ENCODE results near the gene RCOR3. TPM values are rescaled to one million over a fixed set of nuclear protein-coding genes. Genes with fewer than 3 reads are reported as not detected.
"Not testable (repeated sequence)": the region's sequence is repeated elsewhere in the genome, so short reads cannot be mapped to it uniquely, and the experiment has no call there.

RCOR3 gene
- total RNA-seq (2012; rRNA removed), result 13.3 and 16.0 TPM in 2 replicates

DNA sequence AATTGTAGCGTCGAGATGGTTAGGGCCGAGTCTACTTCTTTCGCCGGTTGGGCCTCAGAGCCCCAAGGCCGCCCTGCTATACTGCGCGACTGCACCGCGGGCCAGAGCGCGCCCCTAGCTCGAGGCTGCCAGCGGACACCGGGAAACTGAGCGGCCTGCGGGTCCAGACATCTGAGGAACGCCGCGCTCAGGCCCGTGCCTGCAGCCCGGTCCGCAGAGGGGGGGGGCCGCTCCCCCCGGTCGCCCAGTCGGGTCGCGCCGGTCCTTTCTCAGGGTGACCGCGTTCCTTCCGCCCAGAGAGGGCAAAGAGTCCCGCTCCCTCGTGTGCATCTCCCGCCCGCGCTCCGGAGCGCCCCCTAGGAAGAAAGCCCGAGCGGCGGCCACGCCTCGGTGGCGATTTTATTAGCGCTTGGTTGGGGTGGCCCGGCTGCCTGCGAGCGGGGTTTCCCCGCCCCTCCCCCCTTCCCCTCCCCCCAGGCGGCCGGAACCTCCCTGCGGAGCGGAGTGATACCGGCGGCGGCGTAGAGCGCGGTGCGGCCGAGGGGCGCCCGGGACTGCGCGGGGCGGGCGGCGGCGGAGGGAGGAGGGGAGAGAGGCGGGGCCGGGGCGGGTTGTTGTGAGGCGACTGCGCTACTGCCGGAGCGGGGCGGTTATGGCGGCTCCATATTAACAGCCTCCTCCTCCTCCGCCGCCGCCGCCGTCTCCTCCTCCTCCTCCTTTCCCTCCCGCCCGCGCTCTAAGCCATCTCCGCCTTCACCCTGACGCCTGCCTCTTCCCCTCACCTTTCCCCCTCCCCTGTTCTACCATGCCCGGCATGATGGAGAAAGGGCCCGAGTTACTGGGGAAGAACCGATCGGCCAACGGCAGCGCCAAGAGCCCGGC lies at the start of gene RCOR3:
RCOR3 (plus strand) TSS at position 611 of the 882 bp plus-strand sequence; CDS start at position 806, 195 bp downstream.
- peak within 1 kb of the TSS; percentile 96 for H3K4me2 ChIP-seq (ENCODE audit: low read length)
- H3K9me3 ChIP-seq (replicated peaks; ENCODE audit: low read length), result no peaks in the 10 kb centered on the region
- H3K9ac ChIP-seq (ENCODE audit: low read depth, low read length), result peak within 1 kb of the TSS; percentile 98
- H3K27me3 ChIP-seq (ENCODE audit: control insufficient read depth, insufficient read depth, low read length), result no peaks in the 10 kb centered on the region
- H3K4me3 ChIP-seq (ENCODE audit: low read length), result peak within 1 kb of the TSS; percentile 100
- H3K4me1 ChIP-seq (ENCODE audit: control insufficient read depth, insufficient read depth, low read length), result peaks cover 17% of the 10 kb centered on the region
- no peaks in the 10 kb centered on the region for H3K36me3 ChIP-seq (ENCODE audit: insufficient read depth, low read length)

DNA sequence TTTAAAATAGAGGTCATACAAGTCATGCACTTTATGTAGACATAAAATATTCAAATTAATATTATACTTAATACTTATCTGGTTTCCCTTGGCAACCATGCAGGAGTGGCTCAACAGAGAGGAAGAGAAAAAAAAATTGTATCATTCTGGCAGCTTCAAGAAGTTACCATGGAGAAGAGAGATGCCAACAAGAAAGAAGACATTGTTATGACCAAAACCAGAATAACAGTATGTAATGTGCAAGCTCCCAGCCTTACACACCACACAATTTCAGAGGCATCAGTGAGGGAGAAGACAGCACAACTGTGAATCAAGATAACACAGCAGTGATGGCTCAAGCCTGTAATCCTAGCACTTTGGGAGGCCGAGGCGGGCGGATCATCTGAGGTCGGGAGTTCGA lies 49.1 kb upstream of the RCOR3 start:
- H3K4me1 ChIP-seq (ENCODE audit: control insufficient read depth, insufficient read depth, low read length), result no peaks in the 10 kb centered on the region
- H3K9ac ChIP-seq (ENCODE audit: low read depth, low read length), result no peak overlapping the region
- no peaks in the 10 kb centered on the region for H3K36me3 ChIP-seq (ENCODE audit: insufficient read depth, low read length)
- H3K4me2 ChIP-seq (ENCODE audit: low read length), result no peak overlapping the region
- no peak overlapping the region for H3K4me3 ChIP-seq (ENCODE audit: low read length)
- H3K9me3 ChIP-seq (replicated peaks; ENCODE audit: low read length), result no peaks in the 10 kb centered on the region
- no peaks in the 10 kb centered on the region for H3K27me3 ChIP-seq (ENCODE audit: control insufficient read depth, insufficient read depth, low read length)

DNA sequence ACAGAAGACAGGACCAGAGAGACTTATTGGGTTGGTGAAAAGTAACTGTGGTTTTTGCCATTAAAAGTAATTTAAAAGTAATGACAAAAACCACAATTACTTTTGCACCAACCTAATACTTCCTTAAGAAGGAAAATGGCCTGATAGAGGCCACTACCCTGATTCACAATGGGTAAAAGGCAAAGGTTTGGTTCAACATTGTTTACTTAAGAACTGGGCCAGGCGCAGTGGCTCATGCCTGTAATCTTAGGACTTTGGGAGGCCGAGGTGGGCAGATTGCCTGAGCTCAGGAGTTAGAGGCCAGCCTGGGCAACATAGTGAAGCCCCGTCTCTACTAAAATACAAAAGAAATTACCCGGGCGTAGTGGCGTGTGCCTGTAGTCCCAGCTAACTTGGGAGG lies 48.2 kb upstream of the RCOR3 start:
- Histone ChIP-seq H3K4me3 (ENCODE audit: low read length) (no peak overlapping the region), H3K27me3 (ENCODE audit: control insufficient read depth, insufficient read depth, low read length) (no peaks in the 10 kb centered on the region), H3K36me3 (ENCODE audit: insufficient read depth, low read length) (no peaks in the 10 kb centered on the region), H3K9me3 (replicated peaks; ENCODE audit: low read length) (no peaks in the 10 kb centered on the region), H3K4me1 (ENCODE audit: control insufficient read depth, insufficient read depth, low read length) (no peaks in the 10 kb centered on the region), H3K9ac (ENCODE audit: low read depth, low read length) (no peak overlapping the region), H3K4me2 (ENCODE audit: low read length) (no peak overlapping the region)

DNA sequence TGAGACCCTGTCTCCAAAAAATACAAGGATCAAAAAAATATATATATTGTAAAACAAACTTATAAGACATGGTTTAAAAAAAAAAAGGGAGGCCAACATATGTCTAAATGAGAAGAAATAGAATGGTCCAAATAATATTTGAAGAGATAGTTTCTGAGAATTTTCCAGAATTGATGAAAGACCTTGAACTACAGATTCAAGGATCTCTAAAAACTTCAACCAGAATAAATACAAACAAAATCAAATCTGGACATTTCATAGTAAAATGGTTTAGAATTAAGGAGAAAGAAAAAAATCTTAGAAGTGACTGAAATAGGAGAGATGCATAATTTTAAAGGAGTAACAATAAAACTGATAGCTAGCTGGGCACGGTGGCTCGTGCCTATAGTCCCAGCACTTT lies 45.5 kb upstream of the RCOR3 start:
- H3K27me3 ChIP-seq (ENCODE audit: control insufficient read depth, insufficient read depth, low read length), result peaks cover 2% of the 10 kb centered on the region
- H3K9ac ChIP-seq (ENCODE audit: low read depth, low read length), result no peak overlapping the region
- H3K4me1 ChIP-seq (ENCODE audit: control insufficient read depth, insufficient read depth, low read length), result no peaks in the 10 kb centered on the region
- H3K4me2 ChIP-seq (ENCODE audit: low read length), result no peak overlapping the region
- H3K9me3 ChIP-seq (replicated peaks; ENCODE audit: low read length), result no peaks in the 10 kb centered on the region
- no peaks in the 10 kb centered on the region for H3K36me3 ChIP-seq (ENCODE audit: insufficient read depth, low read length)
- no peak overlapping the region for H3K4me3 ChIP-seq (ENCODE audit: low read length)

DNA sequence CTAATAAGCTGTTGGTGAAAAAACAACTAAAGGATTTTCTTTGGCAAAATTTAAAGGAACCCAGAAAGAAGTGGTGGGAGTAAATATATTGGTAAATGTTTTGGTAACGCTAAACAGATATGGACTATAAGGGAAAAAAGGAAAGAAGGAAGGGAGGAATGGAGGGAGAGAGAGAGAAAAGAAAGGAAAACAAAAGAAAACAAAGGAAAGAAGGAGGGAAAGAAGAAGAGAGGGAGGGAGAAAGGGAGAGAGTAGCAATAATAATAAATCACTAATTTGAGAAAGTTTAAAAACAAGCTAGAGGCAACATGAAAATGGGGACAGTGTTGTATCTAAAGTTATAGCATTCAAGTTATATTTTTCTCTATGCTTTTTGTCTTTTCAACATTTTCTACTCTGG lies 43.6 kb upstream of the RCOR3 start:
- H3K27me3 ChIP-seq (ENCODE audit: control insufficient read depth, insufficient read depth, low read length), result peaks cover 2% of the 10 kb centered on the region
- H3K4me3 ChIP-seq (ENCODE audit: low read length), result no peak overlapping the region
- H3K4me1 ChIP-seq (ENCODE audit: control insufficient read depth, insufficient read depth, low read length), result no peaks in the 10 kb centered on the region
- H3K9me3 ChIP-seq (replicated peaks; ENCODE audit: low read length), result no peaks in the 10 kb centered on the region
- no peak overlapping the region for H3K4me2 ChIP-seq (ENCODE audit: low read length)
- H3K36me3 ChIP-seq (ENCODE audit: insufficient read depth, low read length), result no peaks in the 10 kb centered on the region
- H3K9ac ChIP-seq (ENCODE audit: low read depth, low read length), result no peak overlapping the region

DNA sequence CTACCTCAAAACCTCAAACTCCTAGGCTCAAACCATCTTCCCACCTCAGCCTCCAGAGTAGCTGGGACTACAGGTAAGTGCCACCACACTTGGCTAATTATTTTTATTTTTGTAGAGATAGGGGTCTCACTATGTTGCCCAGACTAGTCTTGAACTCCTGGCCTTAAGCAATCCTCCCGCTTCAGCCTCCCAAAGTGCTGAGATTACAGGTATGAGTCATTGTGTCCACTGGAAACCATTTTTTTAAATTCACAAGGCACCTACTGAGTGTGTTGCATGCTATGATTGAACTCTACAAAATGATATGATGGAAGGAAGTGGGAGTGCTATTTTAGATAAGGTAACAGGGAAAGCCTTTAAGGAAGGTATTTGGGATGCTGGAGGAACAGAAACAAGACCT lies 41.8 kb upstream of the RCOR3 start:
- H3K4me2 ChIP-seq (ENCODE audit: low read length), result no peak overlapping the region
- no peaks in the 10 kb centered on the region for H3K36me3 ChIP-seq (ENCODE audit: insufficient read depth, low read length)
- no peak overlapping the region for H3K9ac ChIP-seq (ENCODE audit: low read depth, low read length)
- H3K4me3 ChIP-seq (ENCODE audit: low read length), result no peak overlapping the region
- no peaks in the 10 kb centered on the region for H3K9me3 ChIP-seq (replicated peaks; ENCODE audit: low read length)
- no peaks in the 10 kb centered on the region for H3K4me1 ChIP-seq (ENCODE audit: control insufficient read depth, insufficient read depth, low read length)
- H3K27me3 ChIP-seq (ENCODE audit: control insufficient read depth, insufficient read depth, low read length), result peaks cover 2% of the 10 kb centered on the region

DNA sequence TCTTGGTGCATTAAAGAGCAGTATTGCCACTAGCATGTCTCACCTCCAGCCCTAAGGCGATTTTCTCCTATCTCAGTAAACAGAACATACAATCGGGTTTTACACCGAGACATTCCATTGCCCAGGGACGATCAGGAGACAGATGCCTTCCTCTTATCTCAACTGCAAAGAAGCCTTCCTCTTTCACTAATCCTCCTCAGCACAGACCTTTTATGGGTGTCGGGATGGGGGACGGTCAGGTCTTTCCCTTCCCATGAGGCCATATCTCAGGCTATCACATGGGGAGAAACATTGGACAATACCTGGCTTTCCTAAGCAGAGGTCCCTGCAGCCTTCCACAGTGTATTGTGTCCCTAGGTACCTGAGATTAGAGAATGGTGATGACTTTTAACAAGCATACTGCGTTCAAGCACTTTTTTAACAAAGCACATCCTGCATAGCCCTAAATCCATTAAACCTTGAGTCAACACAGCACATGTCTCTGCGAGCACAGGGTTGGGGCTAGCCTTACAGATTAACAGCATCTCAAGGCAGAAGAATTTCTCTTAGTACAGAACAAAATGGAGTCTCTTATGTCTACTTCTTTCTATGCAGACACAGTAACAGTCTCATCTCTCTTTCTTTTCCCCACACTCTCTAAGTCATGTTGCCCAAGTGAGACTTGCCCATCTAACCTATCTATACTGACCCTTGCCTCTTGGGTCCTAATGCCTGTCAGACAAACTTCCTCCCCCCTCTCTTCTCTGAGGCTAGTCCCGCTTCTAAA lies 36.5 kb upstream of the RCOR3 start:
- H3K4me2 ChIP-seq (ENCODE audit: low read length); H3K36me3 ChIP-seq (ENCODE audit: insufficient read depth, low read length); H3K9me3 ChIP-seq (replicated peaks; ENCODE audit: low read length); H3K4me3 ChIP-seq (ENCODE audit: low read length); H3K27me3 ChIP-seq (ENCODE audit: control insufficient read depth, insufficient read depth, low read length); H3K4me1 ChIP-seq (ENCODE audit: control insufficient read depth, insufficient read depth, low read length); H3K9ac ChIP-seq (ENCODE audit: low read depth, low read length): not testable (repeated sequence)

DNA sequence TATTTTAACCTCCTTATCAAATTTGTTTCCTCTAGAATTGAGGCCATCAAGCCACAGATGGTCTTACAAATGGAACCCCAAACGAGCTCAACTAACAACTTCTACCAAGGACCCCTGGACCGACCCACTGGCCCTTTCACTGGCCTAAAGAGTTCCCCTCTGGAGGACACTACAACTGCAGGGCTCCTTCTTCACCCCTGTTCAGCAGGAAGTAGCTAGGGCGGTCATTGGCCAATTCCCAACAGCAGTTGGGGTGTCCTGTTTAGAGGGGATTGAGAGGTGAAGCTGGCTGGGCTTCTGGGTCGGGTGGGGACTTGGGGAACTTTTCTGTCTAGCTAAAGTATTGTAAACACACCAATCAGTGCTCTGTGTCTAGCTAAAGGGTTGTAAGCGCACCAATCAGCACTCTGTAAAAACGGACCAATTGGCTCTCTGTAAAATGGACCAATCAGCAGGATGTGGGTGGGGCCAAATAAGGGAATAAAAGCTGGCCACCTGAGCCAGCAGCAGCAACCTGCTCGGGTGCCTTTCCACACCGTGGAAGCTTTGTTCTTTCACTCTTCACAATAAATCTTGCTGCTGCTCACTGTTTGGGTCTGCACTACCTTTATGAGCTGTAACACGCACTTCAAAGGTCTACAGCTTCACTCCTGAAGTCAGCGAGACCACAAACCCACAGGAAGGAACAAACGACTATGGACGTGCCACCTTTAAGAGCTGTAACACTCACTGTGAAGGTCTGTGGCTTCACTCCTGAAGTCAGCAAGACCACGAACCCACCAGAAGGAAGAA lies 30.4 kb upstream of the RCOR3 start:
- H3K27me3 ChIP-seq (ENCODE audit: control insufficient read depth, insufficient read depth, low read length); H3K36me3 ChIP-seq (ENCODE audit: insufficient read depth, low read length); H3K4me3 ChIP-seq (ENCODE audit: low read length); H3K9me3 ChIP-seq (replicated peaks; ENCODE audit: low read length); H3K4me1 ChIP-seq (ENCODE audit: control insufficient read depth, insufficient read depth, low read length); H3K4me2 ChIP-seq (ENCODE audit: low read length); H3K9ac ChIP-seq (ENCODE audit: low read depth, low read length): not testable (repeated sequence)

DNA sequence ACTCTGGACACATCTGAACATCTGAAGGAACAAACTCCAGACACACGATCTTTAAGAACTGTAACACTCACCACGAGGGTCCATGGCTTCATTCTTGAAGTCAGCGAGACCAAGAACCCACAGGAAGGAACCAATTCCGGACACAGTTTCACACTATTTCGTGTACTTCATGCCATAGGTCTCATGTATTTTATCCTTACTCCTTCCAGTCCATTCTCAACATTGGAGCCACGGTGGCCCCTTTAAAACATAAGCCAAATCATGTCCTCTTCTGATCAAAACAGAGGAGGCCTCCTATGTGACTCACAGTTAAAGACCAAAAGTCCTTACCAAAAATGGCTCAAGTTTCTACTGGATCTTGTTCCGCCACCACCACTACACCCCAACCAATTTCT lies 29.8 kb upstream of the RCOR3 start:
- no peak overlapping the region for H3K4me3 ChIP-seq (ENCODE audit: low read length)
- H3K4me1 ChIP-seq (ENCODE audit: control insufficient read depth, insufficient read depth, low read length), result no peaks in the 10 kb centered on the region

DNA sequence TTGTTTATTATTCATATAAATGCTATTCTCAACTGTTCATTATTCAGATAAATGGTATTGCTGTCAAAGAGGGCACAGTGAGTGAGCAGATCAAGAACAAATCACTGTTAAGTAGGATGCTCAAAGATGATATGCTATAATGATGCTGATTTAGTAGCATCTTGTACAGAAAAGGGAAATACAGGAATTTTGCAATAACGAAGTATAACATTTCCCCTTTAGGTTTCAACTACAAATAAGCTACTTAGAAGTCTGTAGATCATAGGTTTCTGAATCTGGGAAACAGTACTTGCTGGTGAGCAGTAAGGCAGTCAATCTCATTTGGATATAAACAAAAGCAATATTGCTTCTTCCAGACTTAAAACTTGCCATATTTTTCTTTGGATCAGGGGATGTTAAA lies 27.3 kb upstream of the RCOR3 start:
- H3K4me1 ChIP-seq (ENCODE audit: control insufficient read depth, insufficient read depth, low read length), result no peaks in the 10 kb centered on the region
- no peak overlapping the region for H3K4me2 ChIP-seq (ENCODE audit: low read length)
- no peaks in the 10 kb centered on the region for H3K27me3 ChIP-seq (ENCODE audit: control insufficient read depth, insufficient read depth, low read length)
- H3K4me3 ChIP-seq (ENCODE audit: low read length), result no peak overlapping the region
- no peak overlapping the region for H3K9ac ChIP-seq (ENCODE audit: low read depth, low read length)
- H3K9me3 ChIP-seq (replicated peaks; ENCODE audit: low read length), result no peaks in the 10 kb centered on the region
- no peaks in the 10 kb centered on the region for H3K36me3 ChIP-seq (ENCODE audit: insufficient read depth, low read length)

More for the DNA sequence above, 29.8 kb upstream of the RCOR3 start:
- H3K27me3 ChIP-seq (ENCODE audit: control insufficient read depth, insufficient read depth, low read length), result no peaks in the 10 kb centered on the region
- H3K4me2 ChIP-seq (ENCODE audit: low read length), result no peak overlapping the region
- H3K9me3 ChIP-seq (replicated peaks; ENCODE audit: low read length), result no peaks in the 10 kb centered on the region
- no peak overlapping the region for H3K9ac ChIP-seq (ENCODE audit: low read depth, low read length)
- no peaks in the 10 kb centered on the region for H3K36me3 ChIP-seq (ENCODE audit: insufficient read depth, low read length)

DNA sequence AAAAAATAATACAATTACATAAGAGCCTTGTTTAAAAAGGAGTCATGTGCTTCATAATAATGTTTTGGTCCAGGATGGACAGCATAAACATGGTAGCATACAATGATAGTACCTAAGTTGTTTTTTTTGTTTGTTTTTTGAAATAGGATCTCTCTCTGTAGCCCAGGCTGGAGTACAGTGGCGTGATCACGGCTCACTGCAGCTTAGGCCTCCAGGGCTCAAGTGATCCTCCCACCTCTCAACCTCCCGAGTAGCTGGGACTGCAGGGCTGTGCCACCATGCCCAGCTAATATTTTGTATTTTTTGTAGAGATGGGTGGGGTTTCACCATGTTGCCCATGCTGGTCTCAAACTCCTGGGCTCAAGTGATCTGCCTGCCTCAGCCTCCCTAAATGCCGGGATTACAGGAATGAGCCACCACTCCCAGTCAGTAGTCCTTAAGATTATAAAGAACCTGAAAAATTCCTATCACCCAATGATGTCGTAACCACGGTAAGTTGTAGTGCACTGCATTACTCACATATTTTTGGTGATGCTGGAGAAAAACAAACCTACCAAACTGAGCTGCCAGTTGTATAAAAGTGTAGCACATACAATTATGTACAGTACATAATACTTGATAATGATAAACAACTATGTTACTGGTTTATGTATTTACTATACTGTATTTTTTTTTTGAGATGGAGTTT lies 22.4 kb upstream of the RCOR3 start:
- Histone ChIP-seq H3K4me3 (ENCODE audit: low read length) (no peak overlapping the region), H3K36me3 (ENCODE audit: insufficient read depth, low read length) (no peaks in the 10 kb centered on the region), H3K4me2 (ENCODE audit: low read length) (no peak overlapping the region), H3K27me3 (ENCODE audit: control insufficient read depth, insufficient read depth, low read length) (no peaks in the 10 kb centered on the region), H3K9me3 (replicated peaks; ENCODE audit: low read length) (no peaks in the 10 kb centered on the region), H3K9ac (ENCODE audit: low read depth, low read length) (no peak overlapping the region), H3K4me1 (ENCODE audit: control insufficient read depth, insufficient read depth, low read length) (no peaks in the 10 kb centered on the region)
